Activated CD8-positive, alpha-beta memory T cell treated with anti-CD3 and anti-CD28 coated beads, Interleukin-2, amount 10 ng/mL, durations not matched to agents 7 days and 5 days (primary cell): ENCODE measurements around the gene TCTN2. TPM values are rescaled to one million over a fixed set of nuclear protein-coding genes. Genes with fewer than 3 reads are reported as not detected.

Experiments
- ATAC-seq: fragments of 150-1000 bp; cut with Tn5 transposase; one replicate; pipeline ENCODE4 v1.10.0; 2021; ENCODE audit warnings: moderate library complexity
- CTCF ChIA-PET: fragments of 350-600 bp; sonication (Branson Sonifier 250); formaldehyde crosslinking; loops from one replicate; lab custom pipeline; 2021; ENCODE audit warnings: antibody characterized with exemption; lab: Charles Lee
- DNase-seq: peaks from one replicate; pipeline ENCODE4 v3.0.0-alpha.2; 2020
- H3K27ac Mint-ChIP-seq: one replicate; pipeline ENCODE4 v1.8.0; 2021; ENCODE audit warnings: mild to moderate bottlenecking, mixed read lengths
- H3K27me3 Mint-ChIP-seq: one replicate; pipeline ENCODE4 v1.8.0; 2021; ENCODE audit warnings: mixed read lengths
- H3K36me3 Mint-ChIP-seq: one replicate; pipeline ENCODE4 v1.8.0; 2021; ENCODE audit warnings: mild to moderate bottlenecking, mixed read lengths
- H3K4me1 Mint-ChIP-seq: one replicate; pipeline ENCODE4 v1.8.0; 2021; ENCODE audit warnings: mixed read lengths
- H3K4me3 Mint-ChIP-seq: one replicate; pipeline ENCODE4 v1.8.0; 2021; ENCODE audit warnings: mild to moderate bottlenecking, moderate library complexity, mixed read lengths
- H3K9me3 Mint-ChIP-seq: one replicate; pipeline ENCODE4 v1.8.0; 2022; ENCODE audit warnings: low read depth, mixed read lengths
- total RNA-seq, 2 experiments: library from RNA; stranded (reverse); gene quantifications; one replicate each; pipeline ENCODE4 v1.2.3, GENCODE V29; 2021

TCTN2 gene
- total RNA-seq, 2 experiments from 2014 or later, result 2.6 to 2.9 TPM

- Mint-ChIP-seq H3K4me1 (peaks cover 26% of the 10 kb centered on the region), H3K4me3 (no peak overlapping the region), H3K9me3 (no peaks in the 10 kb centered on the region), H3K27me3 (no peaks in the 10 kb centered on the region), H3K27ac (peak overlapping the region; percentile 18), H3K36me3 (peaks cover 69% of the 10 kb centered on the region)
- DNase-seq (no peak), ATAC-seq (no peak)
- CTCF ChIA-PET, result no interaction called here
Observed at GRCh38 chr12:123731596-123731995, 60.7 kb downstream of the TCTN2 start.

GRCh38 chr12:123732251-123732650 is 61.3 kb downstream of the TCTN2 start:
- Mint-ChIP-seq H3K9me3 (no peaks in the 10 kb centered on the region), H3K36me3 (peaks cover 69% of the 10 kb centered on the region), H3K4me3 (no peak overlapping the region), H3K4me1 (peaks cover 26% of the 10 kb centered on the region), H3K27me3 (no peaks in the 10 kb centered on the region), H3K27ac (peak overlapping the region; percentile 60)
- ATAC-seq, result no peak
- no peak for DNase-seq
- CTCF ChIA-PET, result no interaction called here

- no peaks in the 10 kb centered on the region for H3K27me3 Mint-ChIP-seq
- H3K4me1 Mint-ChIP-seq, result peaks cover 28% of the 10 kb centered on the region
- ATAC-seq (no peak), DNase-seq (no peak)
- CTCF ChIA-PET, result interaction anchor here (0.8 kb wide), 1 partner anchor 18 kb away, joined by 3 read pairs; no protein-coding TSS in a partner anchor
- H3K27ac Mint-ChIP-seq, result no peak overlapping the region
- peaks cover 69% of the 10 kb centered on the region for H3K36me3 Mint-ChIP-seq
- no peaks in the 10 kb centered on the region for H3K9me3 Mint-ChIP-seq
- no peak overlapping the region for H3K4me3 Mint-ChIP-seq
Observed at GRCh38 chr12:123733229-123733628, 62.3 kb downstream of the TCTN2 start.

- Mint-ChIP-seq H3K27me3 (no peaks in the 10 kb centered on the region), H3K4me1 (peaks cover 33% of the 10 kb centered on the region), H3K9me3 (no peaks in the 10 kb centered on the region), H3K27ac (no peak overlapping the region), H3K4me3 (no peak overlapping the region), H3K36me3 (peaks cover 67% of the 10 kb centered on the region)
- ATAC-seq, result no peak
- no peak for DNase-seq
- CTCF ChIA-PET, result interaction anchor here (1.1 kb wide), 1 partner anchor 20 kb away, joined by 3 read pairs; no protein-coding TSS in a partner anchor
Observed at GRCh38 chr12:123734268-123734667, 63.4 kb downstream of the TCTN2 start.

GRCh38 chr12:123741937-123742572 is 71.1 kb downstream of the TCTN2 start:
- H3K9me3 Mint-ChIP-seq, result no peaks in the 10 kb centered on the region
- H3K4me3 Mint-ChIP-seq, result peak overlapping the region; percentile 69
- H3K4me1 Mint-ChIP-seq, result peaks cover 46% of the 10 kb centered on the region
- CTCF ChIA-PET, result interaction anchor here (0.7 to 1.3 kb wide), 2 partner anchors 17 to 18 kb away, joined by 3 to 4 read pairs; no protein-coding TSS in a partner anchor
- H3K27ac Mint-ChIP-seq, result peak overlapping the region; percentile 97
- H3K36me3 Mint-ChIP-seq, result peaks cover 65% of the 10 kb centered on the region
- DNase-seq, result peak; percentile 85
- no peaks in the 10 kb centered on the region for H3K27me3 Mint-ChIP-seq
- peak; percentile 91 for ATAC-seq

- Mint-ChIP-seq H3K27ac (peak overlapping the region; percentile 97), H3K4me3 (peak overlapping the region; percentile 42)
Observed at GRCh38 chr12:123743002-123743401, 72.1 kb downstream of the TCTN2 start.

GRCh38 chr12:123744836-123745235 is 73.9 kb downstream of the TCTN2 start:
- Mint-ChIP-seq H3K9me3 (no peaks in the 10 kb centered on the region), H3K27me3 (no peaks in the 10 kb centered on the region), H3K4me3 (no peak overlapping the region), H3K36me3 (peaks cover 65% of the 10 kb centered on the region), H3K27ac (no peak overlapping the region), H3K4me1 (peaks cover 34% of the 10 kb centered on the region)
- CTCF ChIA-PET, result interaction anchor here (0.6 to 0.7 kb wide), 2 partner anchors 21 to 137 kb away, joined by 3 read pairs; no protein-coding TSS in a partner anchor
- ATAC-seq (no peak), DNase-seq (no peak)

More at GRCh38 chr12:123743002-123743401, 72.1 kb downstream of the TCTN2 start:
- no peak for DNase-seq
- no peaks in the 10 kb centered on the region for H3K9me3 Mint-ChIP-seq
- CTCF ChIA-PET, result no interaction called here
- ATAC-seq, result no peak
- peaks cover 62% of the 10 kb centered on the region for H3K36me3 Mint-ChIP-seq
- no peaks in the 10 kb centered on the region for H3K27me3 Mint-ChIP-seq
- H3K4me1 Mint-ChIP-seq, result peaks cover 40% of the 10 kb centered on the region

GRCh38 chr12:123747309-123747708 is 76.4 kb downstream of the TCTN2 start:
- Mint-ChIP-seq H3K4me3 (no peak overlapping the region), H3K4me1 (peaks cover 38% of the 10 kb centered on the region), H3K27ac (no peak overlapping the region), H3K9me3 (no peaks in the 10 kb centered on the region), H3K36me3 (peaks cover 53% of the 10 kb centered on the region), H3K27me3 (no peaks in the 10 kb centered on the region)
- CTCF ChIA-PET, result no interaction called here
- no peak for ATAC-seq
- DNase-seq, result no peak

GRCh38 chr12:123748161-123748560 is 77.2 kb downstream of the TCTN2 start:
- Mint-ChIP-seq H3K27me3 (no peaks in the 10 kb centered on the region), H3K27ac (no peak overlapping the region), H3K4me1 (peaks cover 34% of the 10 kb centered on the region), H3K4me3 (no peak overlapping the region), H3K36me3 (peaks cover 50% of the 10 kb centered on the region), H3K9me3 (no peaks in the 10 kb centered on the region)
- DNase-seq (no peak), ATAC-seq (no peak)
- CTCF ChIA-PET, result no interaction called here

GRCh38 chr12:123748661-123749060 is 77.7 kb downstream of the TCTN2 start:
- Mint-ChIP-seq H3K9me3 (no peaks in the 10 kb centered on the region), H3K36me3 (peaks cover 50% of the 10 kb centered on the region), H3K4me1 (peaks cover 34% of the 10 kb centered on the region), H3K27ac (no peak overlapping the region), H3K4me3 (no peak overlapping the region), H3K27me3 (no peaks in the 10 kb centered on the region)
- ATAC-seq (no peak), DNase-seq (no peak)
- CTCF ChIA-PET, result no interaction called here

- no peak for DNase-seq
- no peak overlapping the region for H3K4me3 Mint-ChIP-seq
- peaks cover 33% of the 10 kb centered on the region for H3K4me1 Mint-ChIP-seq
- H3K9me3 Mint-ChIP-seq, result no peaks in the 10 kb centered on the region
- peaks cover 47% of the 10 kb centered on the region for H3K36me3 Mint-ChIP-seq
- CTCF ChIA-PET, result interaction anchor here (1.3 kb wide), 1 partner anchor 12 kb away, joined by 5 read pairs; the partner anchor contains the start of gene DNAH10
- no peaks in the 10 kb centered on the region for H3K27me3 Mint-ChIP-seq
- H3K27ac Mint-ChIP-seq, result no peak overlapping the region
- no peak for ATAC-seq
Observed at GRCh38 chr12:123749355-123749754, 78.4 kb downstream of the TCTN2 start.

- H3K27me3 Mint-ChIP-seq, result no peaks in the 10 kb centered on the region
- peaks cover 44% of the 10 kb centered on the region for H3K36me3 Mint-ChIP-seq
- H3K27ac Mint-ChIP-seq, result peak overlapping the region; percentile 55
- CTCF ChIA-PET, result interaction anchor here (1.1 to 1.3 kb wide), 2 partner anchors 10 to 12 kb away, joined by 3 to 5 read pairs; partner anchors contain the start of gene DNAH10
- ATAC-seq (no peak), DNase-seq (no peak)
- no peaks in the 10 kb centered on the region for H3K9me3 Mint-ChIP-seq
- peaks cover 33% of the 10 kb centered on the region for H3K4me1 Mint-ChIP-seq
- H3K4me3 Mint-ChIP-seq, result peak overlapping the region; percentile 7
Observed at GRCh38 chr12:123750159-123750656, 79.3 kb downstream of the TCTN2 start.

- Mint-ChIP-seq H3K4me1 (peaks cover 31% of the 10 kb centered on the region), H3K27ac (no peak overlapping the region), H3K9me3 (no peaks in the 10 kb centered on the region), H3K4me3 (no peak overlapping the region), H3K27me3 (no peaks in the 10 kb centered on the region), H3K36me3 (peaks cover 43% of the 10 kb centered on the region)
- DNase-seq (no peak), ATAC-seq (no peak)
- CTCF ChIA-PET, result interaction anchor here (0.6 kb wide), 1 partner anchor 113 kb away, joined by 3 read pairs; no protein-coding TSS in a partner anchor
Observed at GRCh38 chr12:123752046-123752445, 81.1 kb downstream of the TCTN2 start.
